Germinal center (tissue), 1 donor: ENCODE results near the gene FCHSD2.
A peak's percentile ranks its signal among the peaks of the same experiment; 100 is the strongest.
"Not testable (repeated sequence)": the region's sequence is repeated elsewhere in the genome, so short reads cannot be mapped to it uniquely, and the experiment has no call there.

ENCODE experiments used
- DNase-seq: peaks from one replicate; pipeline ENCODE4 v3.0.0; 2012; ENCODE audit warnings: mixed read lengths, low spot score

The FCHSD2 gene

DNA sequence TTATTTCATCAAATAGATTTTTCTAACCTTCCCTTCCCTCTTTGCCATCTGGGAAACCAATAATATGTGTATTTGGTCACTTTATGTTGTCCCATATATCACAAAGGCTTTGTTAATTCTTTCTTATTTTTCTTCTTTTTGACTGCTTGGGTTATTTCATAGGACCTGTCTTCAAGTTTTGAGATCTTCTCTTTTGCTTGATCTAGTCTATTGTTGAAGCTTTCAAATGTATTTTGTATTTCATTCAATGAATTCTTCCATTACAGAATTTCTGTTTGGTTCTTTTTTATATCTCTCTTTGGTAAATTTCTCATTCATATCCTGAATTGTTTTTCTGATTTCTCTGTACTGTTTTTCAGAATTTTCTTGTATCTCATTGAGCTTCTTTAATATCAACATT lies 132.1 kb downstream of the FCHSD2 start:
- DNase-seq, result no peak

DNA sequence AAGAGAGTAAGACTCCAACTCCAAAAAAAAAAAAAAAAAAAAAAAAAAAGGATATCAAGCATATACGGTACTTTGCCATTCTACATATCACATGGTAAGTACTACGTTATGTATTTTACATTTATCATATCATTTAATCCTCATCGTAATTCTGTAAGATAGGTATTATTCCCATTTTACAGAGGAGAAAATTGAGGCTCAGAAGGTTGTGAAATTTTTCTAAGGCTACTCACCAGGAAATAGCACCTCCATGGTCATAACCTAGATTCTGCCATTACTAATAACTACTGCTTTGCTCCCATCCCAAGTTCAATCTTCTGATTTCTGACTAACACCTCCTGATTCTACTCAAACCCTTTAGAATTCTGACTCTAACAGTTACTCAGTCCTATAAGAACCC lies 138.0 kb downstream of the FCHSD2 start:
- no peak for DNase-seq

GRCh38 chr11:73003088-73003487 lies 139.0 kb downstream of the FCHSD2 start:
- peak; percentile 67 for DNase-seq

DNA sequence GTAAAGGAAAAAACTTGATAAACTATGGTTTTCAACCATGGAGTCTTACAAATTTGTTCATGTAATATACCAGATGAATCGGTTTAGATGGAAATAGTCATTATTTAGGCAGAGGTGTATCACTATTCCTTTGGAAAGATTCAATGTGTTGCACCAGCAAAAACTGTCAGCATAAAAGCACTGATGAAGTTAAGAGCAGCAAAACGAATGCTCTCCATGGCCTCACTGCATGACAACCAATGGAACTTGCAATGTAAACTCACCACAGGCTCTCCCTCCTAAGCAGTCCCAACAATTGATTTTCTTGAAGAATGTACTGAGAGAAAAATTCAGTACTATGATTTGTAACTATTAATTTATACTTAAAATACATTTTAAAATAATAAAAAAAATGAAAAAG lies 139.9 kb downstream of the FCHSD2 start:
- DNase-seq, result no peak

DNA sequence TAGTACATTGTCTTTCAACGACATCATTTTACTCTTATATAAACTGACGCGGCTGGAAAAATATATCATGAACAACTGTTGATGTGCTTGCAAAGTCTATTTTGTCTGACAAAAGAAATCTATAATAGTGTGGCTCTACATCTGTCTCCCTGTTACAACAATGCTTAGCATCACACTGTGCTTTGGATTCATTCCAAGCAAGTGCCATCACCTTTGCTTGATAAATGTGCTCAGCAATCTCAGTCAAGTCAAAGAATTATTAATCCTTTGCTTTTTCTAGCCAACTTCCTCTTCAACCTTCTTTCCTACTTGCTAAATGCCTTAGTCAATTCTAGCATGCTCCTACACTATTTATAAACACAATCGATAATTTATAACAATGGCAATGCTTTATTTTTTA lies 140.5 kb downstream of the FCHSD2 start:
- no peak for DNase-seq

- DNase-seq, result no peak
Observed at GRCh38 chr11:72998676-72999075, 143.4 kb downstream of the FCHSD2 start.

DNA sequence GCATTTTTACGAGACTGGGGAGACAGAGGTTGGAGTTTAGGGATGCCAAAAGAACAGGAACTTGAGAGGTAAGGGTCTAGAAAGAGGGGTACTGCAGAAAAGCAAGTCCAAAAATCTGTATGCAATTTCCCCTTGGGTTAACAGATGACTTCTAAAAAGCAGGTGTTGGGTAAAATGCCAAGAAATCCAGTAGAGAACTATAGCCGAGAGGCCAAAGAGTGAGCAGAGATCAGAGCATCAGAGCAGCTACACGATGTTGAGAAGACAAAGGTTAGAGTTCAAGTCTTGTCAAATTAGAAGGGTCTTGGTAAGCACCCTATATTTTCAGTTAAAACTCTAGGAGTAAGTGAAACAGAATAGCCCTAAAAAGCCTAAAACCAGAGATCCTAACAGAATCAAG lies 145.2 kb downstream of the FCHSD2 start:
- DNase-seq, result no peak

DNA sequence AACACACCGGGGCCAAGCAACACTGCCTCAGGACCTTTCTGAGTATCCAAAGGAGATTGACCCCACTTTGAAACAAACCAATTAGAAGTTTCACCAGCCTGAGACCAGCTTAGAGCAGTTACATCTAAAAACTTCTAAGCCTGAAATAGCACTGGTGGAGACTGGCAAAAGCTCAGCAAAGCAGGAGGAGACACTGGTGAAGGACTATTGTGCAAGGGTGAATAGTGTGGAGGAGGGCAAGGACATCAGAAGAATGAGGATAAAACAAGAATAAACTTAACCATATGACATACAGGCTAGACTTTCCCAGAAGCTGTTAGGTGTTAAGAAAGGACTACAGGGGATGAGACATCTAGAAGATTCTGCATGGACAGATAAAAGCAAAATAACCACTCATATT lies 152.4 kb downstream of the FCHSD2 start:
- DNase-seq, result no peak

- DNase-seq, result no peak
Observed at GRCh38 chr11:72988821-72989220, 153.3 kb downstream of the FCHSD2 start.

- DNase-seq, result no peak
Observed at GRCh38 chr11:72985645-72986044, 156.5 kb downstream of the FCHSD2 start.

DNA sequence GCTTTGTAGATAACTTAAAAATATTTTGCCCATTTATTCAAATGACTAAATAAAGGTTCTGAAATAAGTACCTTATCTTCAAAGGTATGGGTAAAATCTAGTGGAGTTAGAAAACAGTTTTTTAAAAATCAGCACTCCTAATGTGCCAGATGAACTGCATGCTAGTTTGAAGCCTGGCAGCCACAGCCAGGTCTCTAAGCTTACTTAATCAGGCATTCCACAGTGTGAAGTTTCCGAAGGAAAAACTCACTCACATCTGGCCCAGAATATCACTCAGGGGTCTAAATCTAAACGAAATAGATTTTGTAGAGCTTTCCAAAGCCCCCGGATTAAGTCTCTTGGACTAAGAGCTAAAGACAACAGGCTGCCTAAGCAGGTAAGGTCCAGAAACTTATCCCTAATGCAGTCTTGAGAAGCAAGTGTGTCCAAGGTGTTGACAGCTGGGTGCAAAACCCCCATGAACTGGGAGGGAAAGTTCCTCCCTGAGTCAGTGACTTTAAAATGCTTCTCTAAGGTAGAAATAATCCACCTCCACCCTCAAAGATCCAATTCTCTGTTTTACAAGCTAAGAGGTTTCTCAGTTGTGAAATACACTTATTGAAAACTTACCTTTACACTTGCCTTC lies 157.6 kb downstream of the FCHSD2 start:
- no peak for DNase-seq

GRCh38 chr11:72983560-72983959 lies 158.6 kb downstream of the FCHSD2 start:
- no peak for DNase-seq

- no peak for DNase-seq
Observed at GRCh38 chr11:72981971-72982685, 160.0 kb downstream of the FCHSD2 start.

- no peak for DNase-seq
Observed at GRCh38 chr11:72981080-72981479, 161.0 kb downstream of the FCHSD2 start.

GRCh38 chr11:72977782-72978181 lies 164.3 kb downstream of the FCHSD2 start:
- not testable (repeated sequence) for DNase-seq

DNA sequence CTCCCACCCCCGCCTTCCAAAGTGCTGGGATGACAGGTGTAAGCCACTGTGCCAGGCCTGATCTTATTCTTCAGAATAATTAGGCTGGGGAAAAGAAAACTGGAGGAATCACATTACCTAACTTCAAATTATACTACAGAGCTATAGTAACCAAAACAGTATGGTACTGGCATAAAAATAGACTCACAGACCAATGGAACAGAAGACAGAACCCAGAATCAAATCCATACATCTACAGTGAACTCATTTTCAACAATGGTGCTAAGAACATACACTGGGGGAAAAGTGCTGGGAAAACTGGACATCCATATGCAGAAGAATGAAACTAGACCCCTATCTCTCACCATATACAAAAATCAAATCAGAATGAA lies 165.6 kb downstream of the FCHSD2 start:
- not testable (repeated sequence) for DNase-seq

- no peak for DNase-seq
Observed at GRCh38 chr11:72975778-72976521, 166.2 kb downstream of the FCHSD2 start.

GRCh38 chr11:72974487-72975205 lies 167.5 kb downstream of the FCHSD2 start:
- no peak for DNase-seq

DNA sequence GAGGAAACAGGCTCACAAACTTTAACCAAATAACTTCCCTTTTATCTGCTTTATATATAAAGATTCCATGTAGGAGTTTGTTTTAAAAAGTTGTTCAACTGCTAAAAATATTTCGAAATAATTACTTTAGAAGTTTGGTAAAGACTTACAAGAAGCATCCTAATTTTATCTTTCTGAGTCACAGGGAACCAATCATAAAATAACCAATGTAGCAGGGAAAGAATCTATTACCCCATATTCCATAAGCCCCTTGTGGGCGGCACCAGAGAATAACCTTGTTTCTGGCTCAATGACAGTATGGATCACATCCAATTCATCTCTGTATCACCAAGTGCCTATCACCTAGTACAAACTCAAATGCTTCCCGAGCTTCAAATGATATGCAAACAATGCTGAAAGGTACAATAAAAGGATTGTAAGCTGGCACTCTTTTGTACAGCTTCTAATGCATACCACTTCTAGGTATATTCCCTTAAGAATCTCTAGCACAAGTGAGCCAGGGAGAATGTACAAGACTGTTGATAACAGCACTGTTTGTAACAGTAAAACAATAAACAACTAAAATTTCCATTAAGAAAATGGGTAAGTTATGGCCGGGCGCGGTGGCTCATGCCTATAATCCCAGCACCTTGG lies 169.5 kb downstream of the FCHSD2 start:
- DNase-seq, result no peak

DNA sequence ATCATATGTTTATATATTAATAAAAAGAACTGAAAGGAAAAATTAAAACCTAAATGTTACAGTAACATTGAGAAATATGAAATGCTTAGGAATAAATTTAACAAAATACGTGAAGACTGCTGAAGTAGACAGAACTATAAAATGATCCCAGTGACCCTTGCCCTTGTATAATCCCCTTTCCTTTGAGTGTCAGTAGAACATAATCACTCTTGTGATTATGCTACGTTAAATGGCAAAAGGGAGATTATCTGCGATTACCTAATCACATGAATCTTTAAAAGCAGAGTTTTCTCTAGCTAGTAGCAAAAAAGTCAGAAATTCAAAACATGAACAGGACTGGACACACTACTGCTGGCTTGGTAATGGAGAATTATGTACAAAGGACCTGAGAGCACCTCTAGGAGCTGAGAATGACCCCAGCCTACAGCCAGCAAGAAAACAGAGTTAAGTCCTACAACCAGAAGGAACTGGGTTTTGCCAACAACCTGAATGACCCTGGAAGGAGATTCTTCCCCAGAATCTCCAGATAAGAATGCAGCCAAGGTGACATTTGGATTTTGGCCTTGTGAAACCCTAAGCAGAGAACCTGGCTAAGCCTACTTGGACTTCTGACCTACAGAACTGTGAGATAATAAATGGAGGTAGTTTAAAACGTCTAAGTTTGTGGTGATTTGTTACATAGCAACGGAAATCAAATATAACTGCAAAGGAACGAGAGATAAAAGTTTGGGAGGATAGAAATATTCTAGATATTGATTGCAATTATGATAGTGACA lies 170.7 kb downstream of the FCHSD2 start:
- no peak for DNase-seq

GRCh38 chr11:72970557-72971118 lies 171.5 kb downstream of the FCHSD2 start:
- DNase-seq, result no peak
